ENCODE results near the gene NUP210.
"Not testable (repeated sequence)": the region's sequence is repeated elsewhere in the genome, so short reads cannot be mapped to it uniquely, and the experiment has no call there.

The NUP210 gene

DNA sequence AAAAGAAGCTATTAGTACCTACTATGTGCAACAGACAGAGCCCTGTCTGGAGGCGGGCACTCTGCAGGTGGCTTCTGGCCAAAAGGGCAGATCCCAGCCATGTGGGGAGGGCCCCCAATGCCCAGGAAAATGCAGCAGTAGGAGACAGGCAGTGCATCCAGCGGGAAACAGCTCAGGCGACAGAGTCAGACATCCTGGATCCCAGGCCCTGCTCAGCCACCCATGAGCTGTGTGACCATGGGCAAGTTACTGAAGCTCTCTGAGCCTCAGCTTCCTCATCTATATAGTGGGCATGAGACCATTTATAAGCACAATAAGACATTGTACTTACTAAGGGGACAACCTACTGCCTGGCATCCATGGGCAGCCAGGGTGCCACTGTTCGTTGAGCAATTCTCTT lies 25.8 kb downstream of the NUP210 start:
- in situ Hi-C loops (cut with HindIII; ENCODE audit: low pct_unique_long_range_greater_than_20kb, low sequenced_read_pairs), result no loop called here
- no peak for TF ChIP-seq JUND (IDR thresholded peaks at IDR 0.05; ENCODE audit: low read depth)
- DNase-seq (ENCODE audit: low read depth in 1 of 2, low spot score in 1 of 2), result no peak

DNA sequence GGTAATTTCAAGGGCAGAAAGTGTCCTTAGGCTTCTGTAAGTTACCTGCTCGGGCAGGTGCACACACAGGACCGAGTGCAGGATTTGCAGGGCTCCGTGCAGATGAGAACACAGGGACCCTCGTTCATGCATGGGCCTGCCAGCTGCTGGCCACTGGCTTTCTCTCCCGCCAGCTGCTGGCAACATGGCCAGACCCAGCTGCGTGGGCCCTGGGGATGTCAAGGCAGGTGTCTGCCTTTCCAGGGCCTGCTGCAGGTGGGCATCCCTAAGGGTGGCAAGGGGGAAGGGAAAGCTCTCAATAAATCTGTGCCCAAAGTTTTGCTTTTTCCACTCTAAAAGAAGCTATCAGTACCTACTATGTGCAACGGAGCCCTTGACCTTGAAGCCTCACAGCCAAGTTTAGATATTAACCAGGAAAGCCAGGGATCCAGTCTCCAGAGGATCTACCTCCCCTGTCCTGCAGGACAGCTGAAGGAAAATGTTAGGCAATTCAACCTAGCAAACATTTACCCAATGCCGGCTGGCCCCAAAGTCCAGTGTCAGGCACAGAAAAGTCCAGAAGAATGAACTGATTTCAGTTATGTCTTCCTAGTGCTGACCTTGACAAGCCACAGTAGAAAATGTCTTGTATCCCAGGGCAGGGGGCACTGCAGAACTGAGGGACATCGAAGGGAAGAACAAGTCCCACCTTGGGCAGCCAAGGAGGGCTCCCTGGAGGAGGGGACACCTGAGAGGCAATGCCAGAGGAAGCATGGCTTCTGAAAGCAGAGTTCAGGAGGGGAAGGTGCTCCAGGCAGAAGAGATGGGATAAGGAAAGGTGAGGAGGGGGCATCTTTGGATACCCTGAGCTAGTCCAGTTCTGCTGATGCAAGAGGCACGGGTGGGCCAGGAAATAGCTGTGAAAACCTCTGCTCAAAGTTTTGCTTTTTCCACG lies 26.4 kb downstream of the NUP210 start:
- no peak for TF ChIP-seq JUND (IDR thresholded peaks at IDR 0.05; ENCODE audit: low read depth)
- in situ Hi-C loops (cut with HindIII; ENCODE audit: low pct_unique_long_range_greater_than_20kb, low sequenced_read_pairs), result no loop called here
- no peak for DNase-seq (ENCODE audit: low read depth in 1 of 2, low spot score in 1 of 2)

DNA sequence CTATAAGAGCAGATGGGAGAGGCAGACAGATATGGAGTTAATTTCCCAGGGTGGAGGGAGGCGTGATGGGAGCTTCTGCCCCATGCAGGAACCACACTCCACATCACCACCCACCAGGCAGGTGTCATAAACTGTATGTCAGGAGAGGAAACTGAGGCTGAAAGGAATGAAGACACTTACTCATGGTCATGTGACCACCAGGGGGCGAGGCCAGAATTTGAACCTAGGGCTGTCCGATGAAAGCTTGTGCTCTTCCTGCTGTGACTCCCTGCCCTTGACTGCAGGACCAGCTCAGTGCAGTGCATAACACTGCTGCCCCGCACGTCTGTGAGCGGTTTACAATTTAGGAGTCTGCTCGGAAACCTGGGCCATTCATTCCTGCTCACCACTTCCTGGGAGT lies 28.8 kb downstream of the NUP210 start:
- in situ Hi-C loops (cut with HindIII; ENCODE audit: low pct_unique_long_range_greater_than_20kb, low sequenced_read_pairs), result no loop called here
- no peak for TF ChIP-seq JUND (IDR thresholded peaks at IDR 0.05; ENCODE audit: low read depth)

DNA sequence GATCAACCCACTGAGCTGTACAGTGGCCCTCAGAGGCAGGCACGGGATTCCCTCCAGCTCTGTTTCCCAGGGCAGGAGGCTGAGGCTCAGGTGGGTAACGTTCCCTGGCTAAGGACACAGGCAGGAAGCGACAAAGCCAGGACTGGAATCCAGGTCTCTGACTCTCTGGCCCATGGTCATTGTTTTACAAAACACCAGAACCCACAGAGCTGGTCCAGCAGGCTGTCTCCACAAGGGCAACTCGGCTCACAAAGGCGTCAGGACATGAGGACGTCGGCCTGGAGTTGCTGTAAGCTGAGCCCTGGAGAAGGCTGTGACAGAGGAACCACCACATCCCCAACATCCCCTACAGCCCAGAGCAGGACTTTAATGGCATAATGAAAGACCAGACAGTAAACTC lies 30.7 kb downstream of the NUP210 start:
- peak in 1 of 2 experiments; percentile 20 for DNase-seq (ENCODE audit: low read depth in 1 of 2, low spot score in 1 of 2)
- in situ Hi-C loops (cut with HindIII; ENCODE audit: low pct_unique_long_range_greater_than_20kb, low sequenced_read_pairs), result no loop called here

More for the DNA sequence above, 28.8 kb downstream of the NUP210 start:
- peak in 1 of 2 experiments; percentile 32 for DNase-seq (ENCODE audit: low read depth in 1 of 2, low spot score in 1 of 2)

DNA sequence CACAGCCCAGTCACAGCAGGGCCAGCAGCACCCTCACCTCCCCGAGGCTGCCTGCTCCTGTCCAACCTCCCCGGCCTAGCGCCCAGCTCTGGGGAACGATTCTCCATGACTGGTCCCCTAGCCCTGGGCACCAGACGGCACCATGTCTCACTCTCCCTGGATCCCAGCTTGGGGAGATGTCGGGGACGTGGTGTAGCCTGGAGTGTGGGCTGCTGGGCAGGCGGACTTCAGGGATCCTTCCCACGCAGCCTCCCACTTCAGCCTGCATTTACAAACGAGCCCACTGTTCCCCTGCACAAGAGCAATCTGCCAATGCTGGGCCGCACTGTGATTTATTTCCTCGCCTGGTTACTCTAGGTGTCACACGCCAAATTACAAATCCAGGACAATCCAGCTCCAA lies 31.3 kb downstream of the NUP210 start:
- DNase-seq (ENCODE audit: low read depth in 1 of 2, low spot score in 1 of 2), result no peak
- in situ Hi-C loops (cut with HindIII; ENCODE audit: low pct_unique_long_range_greater_than_20kb, low sequenced_read_pairs), result no loop called here
- no peak for TF ChIP-seq JUND (IDR thresholded peaks at IDR 0.05; ENCODE audit: low read depth)

More for the DNA sequence above, 30.7 kb downstream of the NUP210 start:
- no peak for TF ChIP-seq JUND (IDR thresholded peaks at IDR 0.05; ENCODE audit: low read depth)

DNA sequence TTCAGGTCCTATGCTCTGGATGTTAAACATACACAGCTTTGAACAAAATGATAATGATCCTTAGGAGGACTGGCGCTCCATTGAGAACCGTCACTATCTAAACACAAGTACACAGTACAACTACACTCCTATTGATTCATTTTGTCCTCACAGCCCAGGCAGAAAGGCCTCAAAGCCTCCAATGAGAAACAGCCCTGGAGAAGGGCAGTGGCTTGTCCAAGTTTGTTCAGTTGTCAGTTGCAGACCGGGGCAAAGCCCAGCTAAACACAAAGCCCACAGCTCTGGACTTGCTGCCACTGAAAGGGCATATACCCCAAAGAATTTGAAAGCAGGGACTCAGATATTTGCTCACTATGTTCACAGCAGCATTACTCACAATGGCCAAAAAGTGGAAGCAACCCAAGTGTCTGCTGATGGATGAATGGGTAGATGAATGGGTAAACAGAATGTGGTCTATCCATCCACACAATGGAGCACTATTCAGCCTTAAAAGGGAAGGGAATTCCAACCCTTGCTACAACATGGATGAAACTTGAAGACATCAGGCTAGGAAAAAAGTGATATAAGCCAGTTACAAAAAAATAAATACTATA lies 34.7 kb downstream of the NUP210 start:
- DNase-seq (ENCODE audit: low read depth in 1 of 2, low spot score in 1 of 2), result no peak
- in situ Hi-C loops (cut with HindIII; ENCODE audit: low pct_unique_long_range_greater_than_20kb, low sequenced_read_pairs), result no loop called here
- no peak for TF ChIP-seq JUND (IDR thresholded peaks at IDR 0.05; ENCODE audit: low read depth)

DNA sequence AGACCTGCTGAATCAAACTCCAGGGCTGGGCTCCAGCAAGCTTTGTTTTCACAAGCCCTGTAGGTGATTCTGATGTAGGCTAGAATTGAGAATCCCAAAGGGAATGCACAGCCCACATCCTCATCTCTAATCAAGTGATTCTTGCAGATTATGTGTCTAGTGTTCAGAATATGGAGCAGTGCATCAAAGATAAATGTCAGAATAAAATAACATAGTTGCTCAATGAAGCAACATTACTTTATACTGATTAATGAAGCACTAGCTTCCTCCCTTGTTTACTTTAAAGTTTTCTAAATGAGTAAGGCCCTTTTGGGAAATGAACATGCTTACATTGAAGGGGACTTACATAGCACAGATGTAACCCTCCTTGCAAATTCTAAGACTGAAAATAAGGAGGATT lies 39.2 kb downstream of the NUP210 start:
- in situ Hi-C loops (cut with HindIII; ENCODE audit: low pct_unique_long_range_greater_than_20kb, low sequenced_read_pairs), result no loop called here
- no peak for DNase-seq (ENCODE audit: low read depth in 1 of 2, low spot score in 1 of 2)
- TF ChIP-seq JUND (IDR thresholded peaks at IDR 0.05; ENCODE audit: low read depth), result no peak

DNA sequence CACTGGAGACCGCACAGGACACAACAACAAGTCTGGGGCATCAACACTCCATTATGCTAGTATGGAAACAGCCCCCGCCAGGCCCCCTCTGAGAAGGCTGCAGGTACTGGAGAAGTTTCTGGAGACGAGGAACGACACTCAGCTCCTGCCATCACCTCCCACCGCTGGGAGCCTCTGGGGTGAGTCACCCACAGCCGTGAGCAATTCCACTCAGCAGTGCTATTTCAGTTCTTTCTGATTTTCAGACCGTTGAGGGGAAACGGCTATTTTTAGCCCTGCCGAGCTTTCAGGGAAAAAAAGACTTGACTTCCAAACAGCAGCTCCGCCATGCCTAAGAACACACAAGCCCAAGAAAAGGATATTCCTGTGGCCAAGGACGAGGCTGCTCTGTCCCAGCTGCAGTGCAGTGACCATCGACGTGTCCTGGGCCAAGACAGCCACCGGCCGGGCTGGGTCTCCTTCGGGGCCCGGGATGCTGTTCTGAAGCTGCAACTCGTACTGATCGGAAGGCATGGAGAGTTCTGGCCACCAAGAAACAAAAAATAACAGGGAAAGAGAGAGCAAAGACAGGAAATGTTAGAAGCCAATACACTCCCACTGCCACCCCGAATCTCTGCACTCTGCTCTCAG lies 40.8 kb downstream of the NUP210 start:
- no peak for TF ChIP-seq JUND (IDR thresholded peaks at IDR 0.05; ENCODE audit: low read depth)
- in situ Hi-C loops (cut with HindIII; ENCODE audit: low pct_unique_long_range_greater_than_20kb, low sequenced_read_pairs), result no loop called here
- no peak for DNase-seq (ENCODE audit: low read depth in 1 of 2, low spot score in 1 of 2)

DNA sequence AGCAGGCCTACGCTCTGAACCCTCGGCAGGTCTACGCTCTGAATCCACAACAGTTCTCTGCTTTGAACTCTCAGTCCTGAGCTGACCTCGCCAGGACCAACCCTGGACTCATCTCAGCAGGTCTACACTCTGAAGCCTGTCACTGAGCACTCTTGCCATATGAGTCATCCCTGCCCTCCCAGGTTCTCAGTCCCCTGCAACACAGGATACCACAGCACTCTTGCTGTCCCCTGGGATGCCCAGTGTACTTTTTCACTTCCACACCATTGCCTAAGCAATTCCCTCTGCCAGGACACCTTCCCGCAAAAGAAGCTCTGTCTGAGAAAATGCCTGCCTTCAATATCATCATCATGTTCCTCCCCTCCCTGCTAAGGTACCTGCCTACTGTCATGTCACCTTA lies 42.0 kb downstream of the NUP210 start:
- DNase-seq (ENCODE audit: low read depth in 1 of 2, low spot score in 1 of 2), result no peak
- TF ChIP-seq JUND (IDR thresholded peaks at IDR 0.05; ENCODE audit: low read depth), result no peak
- in situ Hi-C loops (cut with HindIII; ENCODE audit: low pct_unique_long_range_greater_than_20kb, low sequenced_read_pairs), result no loop called here

DNA sequence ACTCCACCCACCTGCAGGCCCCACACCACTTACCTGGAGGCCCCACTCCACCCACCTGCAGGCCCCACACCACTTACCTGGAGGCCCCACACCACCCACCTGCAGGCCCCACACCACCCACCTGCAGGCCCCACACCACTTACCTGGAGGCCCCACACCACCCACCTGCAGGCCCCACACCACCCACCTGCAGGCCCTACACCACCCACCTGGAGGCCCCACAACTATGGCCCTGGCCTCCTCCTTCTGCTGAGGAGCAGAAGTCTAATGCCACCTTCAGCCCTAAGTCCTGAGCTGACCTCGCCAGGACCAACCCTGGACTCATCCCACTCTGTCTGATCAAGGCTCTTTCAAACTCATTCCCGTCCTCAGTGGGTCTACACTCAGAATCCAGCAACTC lies 42.4 kb downstream of the NUP210 start:
- in situ Hi-C loops (cut with HindIII; ENCODE audit: low pct_unique_long_range_greater_than_20kb, low sequenced_read_pairs); DNase-seq (ENCODE audit: low read depth in 1 of 2, low spot score in 1 of 2): not testable (repeated sequence)

DNA sequence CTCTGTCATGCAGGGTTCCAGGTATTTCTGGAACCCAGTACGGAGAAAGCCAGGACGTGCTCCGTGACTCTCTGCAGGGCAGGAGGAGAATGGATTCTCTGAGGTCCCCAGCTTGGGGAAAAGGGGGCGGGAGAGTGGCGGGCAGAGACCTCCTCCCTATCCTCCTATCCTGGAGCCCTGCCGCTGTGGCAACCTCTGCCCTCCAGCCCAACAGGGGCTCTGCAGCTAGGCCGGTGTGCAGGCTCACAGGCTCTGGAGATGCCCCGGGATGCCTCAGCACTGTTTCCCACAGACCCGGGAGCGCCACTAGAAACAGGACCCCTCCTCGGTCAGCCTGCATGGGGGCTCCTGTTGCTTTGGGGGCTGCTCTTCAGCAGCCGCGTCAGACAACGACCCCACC lies 43.1 kb downstream of the NUP210 start:
- TF ChIP-seq JUND (IDR thresholded peaks at IDR 0.05; ENCODE audit: low read depth), result no peak
- in situ Hi-C loops (cut with HindIII; ENCODE audit: low pct_unique_long_range_greater_than_20kb, low sequenced_read_pairs), result no loop called here
- no peak for DNase-seq (ENCODE audit: low read depth in 1 of 2, low spot score in 1 of 2)

DNA sequence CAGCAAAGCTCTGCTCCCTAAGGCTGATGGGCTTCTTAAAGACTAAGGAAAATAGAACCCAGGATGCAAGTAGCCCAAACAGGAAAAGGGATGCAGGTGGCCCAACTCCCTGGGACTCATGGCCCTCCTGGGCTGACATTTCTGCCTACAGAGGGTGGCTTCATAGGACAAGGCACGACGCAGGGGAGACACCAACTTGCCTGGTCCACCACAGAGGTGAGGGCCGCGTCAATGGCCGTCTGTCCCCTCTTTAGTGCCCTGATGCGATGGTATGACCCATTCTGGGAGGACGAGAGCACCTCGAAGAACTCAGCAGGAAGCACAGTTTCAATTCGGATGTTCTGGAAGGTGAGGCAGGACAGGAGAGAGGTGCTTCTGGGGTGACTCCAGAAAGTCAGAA lies 44.0 kb downstream of the NUP210 start:
- in situ Hi-C loops (cut with HindIII; ENCODE audit: low pct_unique_long_range_greater_than_20kb, low sequenced_read_pairs), result no loop called here

DNA sequence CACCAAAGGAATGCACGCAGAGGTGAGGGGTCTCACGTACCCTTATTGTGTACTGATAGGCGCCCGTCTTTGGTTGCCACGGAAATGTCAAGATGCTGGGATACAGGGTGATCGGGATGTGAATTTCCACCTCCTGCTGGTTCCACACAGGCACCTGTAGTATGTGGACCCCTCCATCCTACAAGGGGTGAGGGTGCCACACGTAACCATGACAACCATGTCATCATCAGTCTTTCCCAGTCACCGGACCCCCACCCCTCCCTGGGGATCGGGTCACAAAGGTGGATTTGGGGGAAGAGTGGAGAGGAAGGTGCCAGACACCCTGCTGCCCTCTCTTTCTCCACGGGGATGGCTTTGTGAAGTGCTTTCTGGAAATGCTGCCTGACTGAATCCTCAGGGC lies 44.7 kb downstream of the NUP210 start:
- in situ Hi-C loops (cut with HindIII; ENCODE audit: low pct_unique_long_range_greater_than_20kb, low sequenced_read_pairs), result no loop called here
- no peak for TF ChIP-seq JUND (IDR thresholded peaks at IDR 0.05; ENCODE audit: low read depth)
- no peak for DNase-seq (ENCODE audit: low read depth in 1 of 2, low spot score in 1 of 2)

More for the DNA sequence above, 44.0 kb downstream of the NUP210 start:
- DNase-seq (ENCODE audit: low read depth in 1 of 2, low spot score in 1 of 2), result no peak
- TF ChIP-seq JUND (IDR thresholded peaks at IDR 0.05; ENCODE audit: low read depth), result no peak
